Upper lobe of right lung (tissue), 1 donor: Measurements from ENCODE around the gene MECP2. TPM values are rescaled to one million over a fixed set of nuclear protein-coding genes. Genes with fewer than 3 reads are reported as not detected.
A peak's percentile ranks its signal among the peaks of the same experiment; 100 is the strongest.
"Not testable (repeated sequence)": the region's sequence is repeated elsewhere in the genome, so short reads cannot be mapped to it uniquely, and the experiment has no call there.

Source experiments
- ATAC-seq: fragments of 200-7000 bp; cut with Tn5 transposase; one replicate; pipeline ENCODE4 v1.9.1; 2020; ENCODE audit warnings: mild to moderate bottlenecking, moderate library complexity
- DNase-seq: peaks from one replicate; pipeline ENCODE4 v3.0.0-alpha.2; 2020
- H3K27ac ChIP-seq: fragments of 200-600 bp; one replicate; pipeline ENCODE4 v1.8.0; 2022
- H3K27me3 ChIP-seq: fragments of 200-600 bp; one replicate; pipeline ENCODE4 v1.8.0; 2022; ENCODE audit warnings: mild to moderate bottlenecking
- H3K36me3 ChIP-seq: fragments of 200-600 bp; one replicate; pipeline ENCODE4 v1.8.0; 2022
- H3K4me1 ChIP-seq: fragments of 200-600 bp; one replicate; pipeline ENCODE4 v1.8.0; 2022
- H3K4me3 ChIP-seq: fragments of 200-600 bp; one replicate; pipeline ENCODE4 v1.8.0; 2022; ENCODE audit warnings: mild to moderate bottlenecking
- H3K9me3 ChIP-seq: fragments of 200-600 bp; one replicate; pipeline ENCODE4 v1.8.0; 2022
- CTCF ChIP-seq: fragments of 200-600 bp; IDR thresholded peaks from one replicate; pipeline ENCODE4 v1.8.0; 2022; ENCODE audit warnings: antibody characterized with exemption
- intact Hi-C: fragments of 100-400 bp; cut with DNase I; formaldehyde crosslinking; loops from one replicate; pipeline ENCODE4 v1.11.0; 2022
- total RNA-seq: library from RNA; stranded (reverse); fragmentation: NEBNext Ultra II Directional; extraction: Animal tissue kit (Norgen Biotek cat#: 25700); gene quantifications from one replicate; pipeline ENCODE4 v1.2.1, GENCODE V29; 2021
- donor health status: DM: no; HTN: yes; CAD: no; lungs with severe emphysema.

Gene MECP2
- total RNA-seq, 1 donor from 2014 or later = 58.6 TPM

DNA sequence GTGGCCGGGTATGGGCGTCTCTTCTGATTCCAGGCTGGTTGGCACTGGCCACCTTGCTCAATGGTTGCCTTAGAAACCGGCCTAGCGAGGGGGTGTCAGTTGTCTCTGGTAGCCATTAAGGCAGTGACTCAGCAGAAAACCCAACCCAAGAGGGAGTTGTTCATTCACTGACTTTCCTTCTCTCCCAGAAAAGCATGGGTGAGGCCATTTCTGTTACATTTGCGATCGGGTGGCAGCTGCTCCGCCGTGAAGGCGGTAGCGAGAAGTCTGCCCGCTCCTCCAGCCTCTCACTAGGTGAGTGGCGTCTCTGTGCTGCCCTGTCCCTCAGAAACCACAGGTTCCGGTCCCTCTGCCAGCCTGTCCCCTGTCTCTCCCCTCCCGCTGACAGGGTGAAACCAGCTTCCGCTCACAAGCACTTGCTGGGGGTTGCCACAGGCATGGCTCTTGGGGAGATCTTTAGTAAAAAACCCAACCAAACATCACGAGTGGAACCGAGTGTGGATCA is 95.2 kb downstream of the MECP2 start:
- intact Hi-C loops = no loop called here
- ATAC-seq = peak; percentile 91
- peak; percentile 73 for DNase-seq
- Histone ChIP-seq H3K4me1 (no peaks in the 10 kb centered on the region), H3K4me3 (no peak overlapping the region), H3K27ac (peak overlapping the region; percentile 66), H3K27me3 (no peaks in the 10 kb centered on the region), H3K9me3 (no peaks in the 10 kb centered on the region), H3K36me3 (no peaks in the 10 kb centered on the region)
- TF ChIP-seq CTCF = no peak

DNA sequence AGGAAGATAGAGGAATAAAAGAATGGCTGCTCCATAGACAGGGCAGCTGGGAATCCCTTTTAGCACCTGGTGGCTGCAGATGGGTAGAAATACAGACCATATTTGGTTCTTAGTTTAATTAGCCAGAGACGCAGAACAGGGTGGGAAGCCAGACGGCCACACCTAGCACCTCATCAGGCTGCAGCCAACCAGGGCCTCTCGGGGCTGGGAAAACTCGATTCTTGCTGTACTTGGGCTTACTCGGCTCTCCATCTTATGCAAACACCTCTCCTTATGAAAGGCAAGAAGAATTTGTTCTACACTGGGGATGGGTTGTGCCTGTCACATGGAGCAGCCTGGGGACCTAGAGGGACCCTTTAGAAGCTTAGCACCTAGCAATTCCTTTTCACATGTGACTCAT is 97.5 kb downstream of the MECP2 start:
- Histone ChIP-seq H3K9me3 (no peaks in the 10 kb centered on the region), H3K27ac (no peak overlapping the region), H3K4me1 (no peaks in the 10 kb centered on the region), H3K36me3 (no peaks in the 10 kb centered on the region), H3K4me3 (peak overlapping the region; percentile 3), H3K27me3 (no peaks in the 10 kb centered on the region)
- intact Hi-C loops = no loop called here
- TF ChIP-seq CTCF = no peak
- peak; percentile 80 for ATAC-seq
- DNase-seq = no peak

- no peaks in the 10 kb centered on the region for H3K4me1 ChIP-seq
- H3K4me3 ChIP-seq = peak overlapping the region; percentile 3
- no peaks in the 10 kb centered on the region for H3K27me3 ChIP-seq
- intact Hi-C loops = no loop called here
- no peak overlapping the region for H3K27ac ChIP-seq
- ATAC-seq = no peak
- DNase-seq = no peak
- no peaks in the 10 kb centered on the region for H3K36me3 ChIP-seq
- H3K9me3 ChIP-seq = no peaks in the 10 kb centered on the region
- TF ChIP-seq CTCF = no peak
Observed at GRCh38 chrX:153999359-154000037, 98.0 kb downstream of the MECP2 start.

DNA sequence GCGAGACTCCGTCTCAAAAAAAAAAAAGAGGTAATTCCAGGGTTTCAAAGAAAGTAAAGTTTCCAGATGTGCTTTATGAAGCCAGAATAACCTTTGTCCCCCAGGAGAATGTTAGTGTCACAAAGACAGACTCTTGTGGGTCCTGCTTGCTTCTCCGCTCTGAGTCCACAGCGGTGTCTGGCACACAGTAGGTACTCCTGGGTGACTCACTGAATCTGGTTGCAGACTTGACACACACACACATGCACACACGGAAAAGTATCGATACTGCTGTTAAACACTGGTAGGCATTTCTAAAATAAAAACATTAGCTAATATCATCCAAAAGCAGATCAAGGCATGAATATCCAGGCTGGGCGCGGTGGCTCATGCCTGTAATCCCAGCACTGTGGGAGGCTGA is 102.0 kb downstream of the MECP2 start:
- no peaks in the 10 kb centered on the region for H3K27me3 ChIP-seq
- no peaks in the 10 kb centered on the region for H3K4me1 ChIP-seq
- no peak for ATAC-seq
- no peak overlapping the region for H3K4me3 ChIP-seq
- DNase-seq = no peak
- H3K27ac ChIP-seq = no peak overlapping the region
- intact Hi-C loops = no loop called here
- TF ChIP-seq CTCF = no peak
- no peaks in the 10 kb centered on the region for H3K36me3 ChIP-seq
- H3K9me3 ChIP-seq = no peaks in the 10 kb centered on the region

- H3K36me3 ChIP-seq, H3K27ac ChIP-seq, H3K9me3 ChIP-seq, H3K4me3 ChIP-seq, DNase-seq, H3K4me1 ChIP-seq, ATAC-seq, intact Hi-C loops, H3K27me3 ChIP-seq: not testable (repeated sequence)
Observed at GRCh38 chrX:153994398-153994797, 103.1 kb downstream of the MECP2 start.

GRCh38 chrX:153993978-153994377 is 103.5 kb downstream of the MECP2 start:
- no peak for ATAC-seq
- no peaks in the 10 kb centered on the region for H3K27me3 ChIP-seq
- H3K9me3 ChIP-seq = no peaks in the 10 kb centered on the region
- no peak for DNase-seq
- H3K4me3 ChIP-seq = no peak overlapping the region
- no peak for TF ChIP-seq CTCF
- no peak overlapping the region for H3K27ac ChIP-seq
- intact Hi-C loops = no loop called here
- H3K4me1 ChIP-seq = no peaks in the 10 kb centered on the region
- H3K36me3 ChIP-seq = no peaks in the 10 kb centered on the region
